HL-60 (cell line): Measurements from ENCODE around the gene PLG.
"Not testable (repeated sequence)": the region's sequence is repeated elsewhere in the genome, so short reads cannot be mapped to it uniquely, and the experiment has no call there.

Source experiments
- POLR2AphosphoS5 ChIP-seq: IDR thresholded peaks from 2 replicates; pipeline ENCODE4 v1.6.1; 2012; ENCODE audit warnings: low read depth
- TF ChIP-seq, protein P1 (sequence below): IDR thresholded peaks from one replicate; pipeline ENCODE4 v1.5.1; 2011; ENCODE audit warnings: low read length, control low read depth, inconsistent platforms; ENCODE audit not compliant: insufficient read depth
- TF ChIP-seq, protein P2 (sequence below): IDR thresholded peaks from 2 replicates; pipeline ENCODE4 v1.6.1; 2012; ENCODE audit warnings: low read depth; ENCODE audit not compliant: insufficient replicate concordance

DNA sequence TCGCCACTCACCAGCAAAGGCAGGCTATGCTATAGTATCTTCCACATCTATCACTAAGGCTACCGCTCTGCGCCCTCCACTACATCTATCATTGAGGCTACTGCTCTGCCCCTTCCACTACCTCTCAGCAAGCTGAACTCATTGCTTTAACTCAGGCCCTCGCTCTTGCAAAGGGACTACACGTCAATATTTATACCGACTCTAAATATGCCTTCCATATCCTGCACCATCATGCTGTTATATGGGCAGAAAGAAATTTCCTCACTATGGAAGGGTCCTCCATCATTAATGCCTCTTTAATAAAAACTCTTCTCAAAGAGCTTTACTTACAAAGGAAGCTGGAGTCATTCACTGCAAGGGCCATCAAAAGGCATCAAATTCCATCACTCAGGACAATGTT, 77.1 kb downstream of the PLG start:
- not testable (repeated sequence) for TF ChIP-seq POLR2AphosphoS5
- TF ChIP-seq, protein P1, sequence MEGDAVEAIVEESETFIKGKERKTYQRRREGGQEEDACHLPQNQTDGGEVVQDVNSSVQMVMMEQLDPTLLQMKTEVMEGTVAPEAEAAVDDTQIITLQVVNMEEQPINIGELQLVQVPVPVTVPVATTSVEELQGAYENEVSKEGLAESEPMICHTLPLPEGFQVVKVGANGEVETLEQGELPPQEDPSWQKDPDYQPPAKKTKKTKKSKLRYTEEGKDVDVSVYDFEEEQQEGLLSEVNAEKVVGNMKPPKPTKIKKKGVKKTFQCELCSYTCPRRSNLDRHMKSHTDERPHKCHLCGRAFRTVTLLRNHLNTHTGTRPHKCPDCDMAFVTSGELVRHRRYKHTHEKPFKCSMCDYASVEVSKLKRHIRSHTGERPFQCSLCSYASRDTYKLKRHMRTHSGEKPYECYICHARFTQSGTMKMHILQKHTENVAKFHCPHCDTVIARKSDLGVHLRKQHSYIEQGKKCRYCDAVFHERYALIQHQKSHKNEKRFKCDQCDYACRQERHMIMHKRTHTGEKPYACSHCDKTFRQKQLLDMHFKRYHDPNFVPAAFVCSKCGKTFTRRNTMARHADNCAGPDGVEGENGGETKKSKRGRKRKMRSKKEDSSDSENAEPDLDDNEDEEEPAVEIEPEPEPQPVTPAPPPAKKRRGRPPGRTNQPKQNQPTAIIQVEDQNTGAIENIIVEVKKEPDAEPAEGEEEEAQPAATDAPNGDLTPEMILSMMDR: not testable (repeated sequence)
- TF ChIP-seq, protein P2, sequence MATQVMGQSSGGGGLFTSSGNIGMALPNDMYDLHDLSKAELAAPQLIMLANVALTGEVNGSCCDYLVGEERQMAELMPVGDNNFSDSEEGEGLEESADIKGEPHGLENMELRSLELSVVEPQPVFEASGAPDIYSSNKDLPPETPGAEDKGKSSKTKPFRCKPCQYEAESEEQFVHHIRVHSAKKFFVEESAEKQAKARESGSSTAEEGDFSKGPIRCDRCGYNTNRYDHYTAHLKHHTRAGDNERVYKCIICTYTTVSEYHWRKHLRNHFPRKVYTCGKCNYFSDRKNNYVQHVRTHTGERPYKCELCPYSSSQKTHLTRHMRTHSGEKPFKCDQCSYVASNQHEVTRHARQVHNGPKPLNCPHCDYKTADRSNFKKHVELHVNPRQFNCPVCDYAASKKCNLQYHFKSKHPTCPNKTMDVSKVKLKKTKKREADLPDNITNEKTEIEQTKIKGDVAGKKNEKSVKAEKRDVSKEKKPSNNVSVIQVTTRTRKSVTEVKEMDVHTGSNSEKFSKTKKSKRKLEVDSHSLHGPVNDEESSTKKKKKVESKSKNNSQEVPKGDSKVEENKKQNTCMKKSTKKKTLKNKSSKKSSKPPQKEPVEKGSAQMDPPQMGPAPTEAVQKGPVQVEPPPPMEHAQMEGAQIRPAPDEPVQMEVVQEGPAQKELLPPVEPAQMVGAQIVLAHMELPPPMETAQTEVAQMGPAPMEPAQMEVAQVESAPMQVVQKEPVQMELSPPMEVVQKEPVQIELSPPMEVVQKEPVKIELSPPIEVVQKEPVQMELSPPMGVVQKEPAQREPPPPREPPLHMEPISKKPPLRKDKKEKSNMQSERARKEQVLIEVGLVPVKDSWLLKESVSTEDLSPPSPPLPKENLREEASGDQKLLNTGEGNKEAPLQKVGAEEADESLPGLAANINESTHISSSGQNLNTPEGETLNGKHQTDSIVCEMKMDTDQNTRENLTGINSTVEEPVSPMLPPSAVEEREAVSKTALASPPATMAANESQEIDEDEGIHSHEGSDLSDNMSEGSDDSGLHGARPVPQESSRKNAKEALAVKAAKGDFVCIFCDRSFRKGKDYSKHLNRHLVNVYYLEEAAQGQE: not testable (repeated sequence)
